ENCODE results near the gene FAM111A. TPM values are rescaled to one million over a fixed set of nuclear protein-coding genes. Genes with fewer than 3 reads are reported as not detected.
"Not testable (repeated sequence)": the region's sequence is repeated elsewhere in the genome, so short reads cannot be mapped to it uniquely, and the experiment has no call there.

Gene FAM111A
- 93.6 TPM for total RNA-seq
- polyA plus RNA-seq, result 12.4 TPM

- DNase-seq (ENCODE audit: extremely low spot score), result peak; percentile 83
- peaks cover 2% of the 10 kb centered on the region for H3K4me1 ChIP-seq (ENCODE audit: insufficient read depth)
- H3K36me3 ChIP-seq (ENCODE audit: insufficient read depth), result no peaks in the 10 kb centered on the region
- under 1% methylated on average over 50 of the region's 50 CpGs for WGBS
- H3K4me3 ChIP-seq (ENCODE audit: low read depth, low read length), result peak within 1 kb of the TSS; percentile 65
- H3K27ac ChIP-seq (ENCODE audit: low read depth), result peak within 1 kb of the TSS; percentile 77
These were observed at the start of gene FAM111A for GRCh38 chr11:59142530-59143507. Gene FAM111A, plus strand, starts transcription at chr11:59142856. Its CDS starts 6,017 bp downstream, at chr11:59148873.

GRCh38 chr11:59093576-59093975 is 49.1 kb upstream of the FAM111A start:
- not testable (repeated sequence) for H3K4me1 ChIP-seq (ENCODE audit: insufficient read depth); H3K36me3 ChIP-seq (ENCODE audit: insufficient read depth); H3K4me3 ChIP-seq (ENCODE audit: low read depth, low read length); H3K27ac ChIP-seq (ENCODE audit: low read depth); DNase-seq (ENCODE audit: extremely low spot score)

- H3K27ac ChIP-seq (ENCODE audit: low read depth); H3K4me3 ChIP-seq (ENCODE audit: low read depth, low read length); DNase-seq (ENCODE audit: extremely low spot score); H3K36me3 ChIP-seq (ENCODE audit: insufficient read depth); H3K4me1 ChIP-seq (ENCODE audit: insufficient read depth): not testable (repeated sequence)
- 38% methylated on average over 1 of the region's 1 CpG for WGBS
These were observed 47.4 kb upstream of the FAM111A start for GRCh38 chr11:59095225-59095624.

GRCh38 chr11:59095972-59096575 is 46.6 kb upstream of the FAM111A start:
- 63% methylated on average over 5 of the region's 5 CpGs for WGBS
- not testable (repeated sequence) for DNase-seq (ENCODE audit: extremely low spot score); H3K27ac ChIP-seq (ENCODE audit: low read depth); H3K36me3 ChIP-seq (ENCODE audit: insufficient read depth); H3K4me1 ChIP-seq (ENCODE audit: insufficient read depth); H3K4me3 ChIP-seq (ENCODE audit: low read depth, low read length)

GRCh38 chr11:59097113-59097708 is 45.4 kb upstream of the FAM111A start:
- H3K4me1 ChIP-seq (ENCODE audit: insufficient read depth), result no peaks in the 10 kb centered on the region
- no peak for DNase-seq (ENCODE audit: extremely low spot score)
- H3K36me3 ChIP-seq (ENCODE audit: insufficient read depth), result no peaks in the 10 kb centered on the region
- WGBS, result 92% methylated on average over 5 of the region's 5 CpGs
- H3K4me3 ChIP-seq (ENCODE audit: low read depth, low read length), result no peak overlapping the region
- H3K27ac ChIP-seq (ENCODE audit: low read depth), result no peak overlapping the region

- DNase-seq (ENCODE audit: extremely low spot score); H3K4me3 ChIP-seq (ENCODE audit: low read depth, low read length); H3K27ac ChIP-seq (ENCODE audit: low read depth); H3K36me3 ChIP-seq (ENCODE audit: insufficient read depth); H3K4me1 ChIP-seq (ENCODE audit: insufficient read depth): not testable (repeated sequence)
- 84% methylated on average over 8 of the region's 8 CpGs for WGBS
These were observed 44.7 kb upstream of the FAM111A start for GRCh38 chr11:59097938-59098337.

GRCh38 chr11:59102259-59102765 is 40.3 kb upstream of the FAM111A start:
- Histone ChIP-seq H3K4me1 (ENCODE audit: insufficient read depth) (no peaks in the 10 kb centered on the region), H3K4me3 (ENCODE audit: low read depth, low read length) (no peak overlapping the region), H3K36me3 (ENCODE audit: insufficient read depth) (no peaks in the 10 kb centered on the region), H3K27ac (ENCODE audit: low read depth) (no peak overlapping the region)
- peak; percentile 11 for DNase-seq (ENCODE audit: extremely low spot score)
- WGBS, result 9% methylated on average over 23 of the region's 23 CpGs

GRCh38 chr11:59106363-59107336 is 36.0 kb upstream of the FAM111A start, which contains the start of gene FAM111B:
Gene FAM111B, plus strand, starts transcription at chr11:59107237. Its CDS starts 2,389 bp downstream, at chr11:59109626.
- no peaks in the 10 kb centered on the region for H3K36me3 ChIP-seq (ENCODE audit: insufficient read depth)
- WGBS, result under 1% methylated on average over 64 of the region's 64 CpGs
- peak; percentile 85 for DNase-seq (ENCODE audit: extremely low spot score)
- peak within 1 kb of the TSS; percentile 30 for H3K4me3 ChIP-seq (ENCODE audit: low read depth, low read length)
- no peaks in the 10 kb centered on the region for H3K4me1 ChIP-seq (ENCODE audit: insufficient read depth)
- no peak within 1 kb of the TSS for H3K27ac ChIP-seq (ENCODE audit: low read depth)

GRCh38 chr11:59107721-59108120 is 34.9 kb upstream of the FAM111A start:
- not testable (repeated sequence) for H3K4me1 ChIP-seq (ENCODE audit: insufficient read depth); H3K4me3 ChIP-seq (ENCODE audit: low read depth, low read length); H3K27ac ChIP-seq (ENCODE audit: low read depth); DNase-seq (ENCODE audit: extremely low spot score); H3K36me3 ChIP-seq (ENCODE audit: insufficient read depth)
- 22% methylated on average over 10 of the region's 10 CpGs for WGBS

- WGBS, result 75% methylated on average over 2 of the region's 2 CpGs
- no peaks in the 10 kb centered on the region for H3K36me3 ChIP-seq (ENCODE audit: insufficient read depth)
- H3K4me3 ChIP-seq (ENCODE audit: low read depth, low read length), result no peak overlapping the region
- DNase-seq (ENCODE audit: extremely low spot score), result no peak
- no peaks in the 10 kb centered on the region for H3K4me1 ChIP-seq (ENCODE audit: insufficient read depth)
- H3K27ac ChIP-seq (ENCODE audit: low read depth), result no peak overlapping the region
These were observed 30.2 kb upstream of the FAM111A start for GRCh38 chr11:59112494-59112893.

GRCh38 chr11:59114344-59114743 is 28.3 kb upstream of the FAM111A start:
- Histone ChIP-seq H3K4me3 (ENCODE audit: low read depth, low read length) (no peak overlapping the region), H3K4me1 (ENCODE audit: insufficient read depth) (no peaks in the 10 kb centered on the region), H3K27ac (ENCODE audit: low read depth) (no peak overlapping the region), H3K36me3 (ENCODE audit: insufficient read depth) (no peaks in the 10 kb centered on the region)
- 98% methylated on average over 3 of the region's 3 CpGs for WGBS
- no peak for DNase-seq (ENCODE audit: extremely low spot score)

- Histone ChIP-seq H3K4me3 (ENCODE audit: low read depth, low read length) (no peak overlapping the region), H3K36me3 (ENCODE audit: insufficient read depth) (no peaks in the 10 kb centered on the region), H3K27ac (ENCODE audit: low read depth) (no peak overlapping the region), H3K4me1 (ENCODE audit: insufficient read depth) (no peaks in the 10 kb centered on the region)
- DNase-seq (ENCODE audit: extremely low spot score), result no peak
- 100% methylated on average over 1 of the region's 1 CpG for WGBS
These were observed 27.1 kb upstream of the FAM111A start for GRCh38 chr11:59115553-59115952.

- Histone ChIP-seq H3K4me3 (ENCODE audit: low read depth, low read length) (no peak overlapping the region), H3K4me1 (ENCODE audit: insufficient read depth) (no peaks in the 10 kb centered on the region), H3K27ac (ENCODE audit: low read depth) (no peak overlapping the region), H3K36me3 (ENCODE audit: insufficient read depth) (no peaks in the 10 kb centered on the region)
- WGBS, result 99% methylated on average over 2 of the region's 2 CpGs
- DNase-seq (ENCODE audit: extremely low spot score), result no peak
These were observed 24.9 kb upstream of the FAM111A start for GRCh38 chr11:59117774-59118173.
